HepG2 (cell line): ENCODE results near the gene IFITM10. TPM values are rescaled to one million over a fixed set of nuclear protein-coding genes. Genes with fewer than 3 reads are reported as not detected.

Experiments used
- AHR ChIP-seq: IDR thresholded peaks from 2 replicates; pipeline ENCODE4 v1.6.1; 2018; ENCODE audit warnings: missing genetic modification reagents, missing compliant biosample characterization
- CAMTA2 ChIP-seq: sonication (generic); formaldehyde crosslinking; IDR thresholded peaks from 2 replicates; pipeline ENCODE4 v1.4.0; 2020; ENCODE audit warnings: mild to moderate bottlenecking, missing genetic modification reagents, borderline replicate concordance
- HOXA5 ChIP-seq: sonication (generic); formaldehyde crosslinking; IDR thresholded peaks from 2 replicates; pipeline ENCODE4 v1.4.0; 2020; ENCODE audit warnings: missing genetic modification reagents
- HOXA9 ChIP-seq: sonication (generic); formaldehyde crosslinking; IDR thresholded peaks from 2 replicates; pipeline ENCODE4 v1.8.1; 2022; ENCODE audit warnings: missing genetic modification reagents, mild to moderate bottlenecking, moderate library complexity, borderline replicate concordance
- JUN ChIP-seq: sonication (generic); formaldehyde crosslinking; IDR thresholded peaks from 2 replicates; pipeline ENCODE4 v1.4.0; 2020; ENCODE audit warnings: mild to moderate bottlenecking, missing genetic modification reagents
- KLF6 ChIP-seq: IDR thresholded peaks from 2 replicates; pipeline ENCODE4 v1.8.0; 2016; ENCODE audit warnings: missing biosample characterization, missing genetic modification reagents
- ZFP41 ChIP-seq: sonication (generic); formaldehyde crosslinking; IDR thresholded peaks from 2 replicates; pipeline ENCODE4 v1.4.0; 2020; ENCODE audit warnings: mild to moderate bottlenecking, missing genetic modification reagents, borderline replicate concordance
- ZNF160 ChIP-seq: sonication (generic); formaldehyde crosslinking; IDR thresholded peaks from 2 replicates; pipeline ENCODE4 v1.8.0; 2022; ENCODE audit warnings: mild to moderate bottlenecking, inconsistent platforms, missing genetic modification reagents
- ZNF510 ChIP-seq: sonication (generic); formaldehyde crosslinking; IDR thresholded peaks from 2 replicates; pipeline ENCODE4 v1.4.0; 2020; ENCODE audit warnings: low read depth, mild to moderate bottlenecking, missing genetic modification reagents
- ZNF550 ChIP-seq: sonication (generic); formaldehyde crosslinking; IDR thresholded peaks from 2 replicates; pipeline ENCODE4 v1.4.0; 2020; ENCODE audit warnings: mild to moderate bottlenecking, missing genetic modification reagents, borderline replicate concordance
- ZNF557 ChIP-seq: sonication (generic); formaldehyde crosslinking; IDR thresholded peaks from 2 replicates; pipeline ENCODE4 v1.4.0; 2020; ENCODE audit warnings: missing genetic modification reagents
- ZNF746 ChIP-seq: sonication (generic); formaldehyde crosslinking; IDR thresholded peaks from 2 replicates; pipeline ENCODE4 v1.8.0; 2022; ENCODE audit warnings: mild to moderate bottlenecking, missing genetic modification reagents
- ZNF772 ChIP-seq: sonication (generic); formaldehyde crosslinking; IDR thresholded peaks from 2 replicates; pipeline ENCODE4 v1.5.0; 2020; ENCODE audit warnings: mild to moderate bottlenecking, missing genetic modification reagents
- ZNF792 ChIP-seq: IDR thresholded peaks from 2 replicates; pipeline ENCODE4 v1.6.1; 2016
- ZSCAN21 ChIP-seq: sonication (generic); formaldehyde crosslinking; IDR thresholded peaks from 2 replicates; pipeline ENCODE4 v1.8.0; 2022; ENCODE audit warnings: mild to moderate bottlenecking, missing genetic modification reagents, moderate library complexity, borderline replicate concordance
- polyA plus RNA-seq, 8 experiments: library from polyadenylated mRNA; depleted of rRNA in 3 of 8; stranded (reverse) in 7 of 8; unstranded in 1 of 8; fragments of >200 nt; fragmentation: Illumina TruSeq in 4 of 8; extraction: Trizol in 4 of 8; gene quantifications; 2 replicates each; pipeline versions ENCODE4 v1.2.1 to v1.2.3, GENCODE V29; 2011 to 2016; ENCODE audit warnings: low read depth in 4 of 8, missing spikeins in 1 of 8, mixed read lengths in 1 of 8; ENCODE audit not compliant: insufficient read depth in 1 of 8
- total RNA-seq, 5 experiments: library from RNA; depleted of rRNA; stranded (reverse); fragments of >200 nt; fragmentation: Illumina TruSeq; extraction: Trizol; gene quantifications; 2 replicates each; pipeline ENCODE4 v1.2.3, GENCODE V29; 2016; ENCODE audit warnings: low read depth in 1 of 5
- TF ChIP-seq, protein P1 (sequence below): sonication (generic); formaldehyde crosslinking; IDR thresholded peaks from 2 replicates; pipeline ENCODE4 v1.4.0; 2020; ENCODE audit warnings: missing genetic modification reagents
- TF ChIP-seq, protein P2 (sequence below): sonication (generic); formaldehyde crosslinking; conservative IDR thresholded peaks from 2 replicates; pipeline ENCODE4 v1.8.1; 2023; ENCODE audit warnings: missing genetic modification reagents
- TF ChIP-seq, protein P3 (sequence below): sonication (generic); formaldehyde crosslinking; conservative IDR thresholded peaks from 2 replicates; pipeline ENCODE4 v1.8.0; 2022; ENCODE audit warnings: mild to moderate bottlenecking, moderate library complexity, missing genetic modification reagents

Gene IFITM10
- total and polyA plus RNA-seq, 2 of the 13 experiments (the other 11 are each of a cell fraction or from before 2014, with no cell fraction given) = 0.09 to 0.13 TPM

DNA sequence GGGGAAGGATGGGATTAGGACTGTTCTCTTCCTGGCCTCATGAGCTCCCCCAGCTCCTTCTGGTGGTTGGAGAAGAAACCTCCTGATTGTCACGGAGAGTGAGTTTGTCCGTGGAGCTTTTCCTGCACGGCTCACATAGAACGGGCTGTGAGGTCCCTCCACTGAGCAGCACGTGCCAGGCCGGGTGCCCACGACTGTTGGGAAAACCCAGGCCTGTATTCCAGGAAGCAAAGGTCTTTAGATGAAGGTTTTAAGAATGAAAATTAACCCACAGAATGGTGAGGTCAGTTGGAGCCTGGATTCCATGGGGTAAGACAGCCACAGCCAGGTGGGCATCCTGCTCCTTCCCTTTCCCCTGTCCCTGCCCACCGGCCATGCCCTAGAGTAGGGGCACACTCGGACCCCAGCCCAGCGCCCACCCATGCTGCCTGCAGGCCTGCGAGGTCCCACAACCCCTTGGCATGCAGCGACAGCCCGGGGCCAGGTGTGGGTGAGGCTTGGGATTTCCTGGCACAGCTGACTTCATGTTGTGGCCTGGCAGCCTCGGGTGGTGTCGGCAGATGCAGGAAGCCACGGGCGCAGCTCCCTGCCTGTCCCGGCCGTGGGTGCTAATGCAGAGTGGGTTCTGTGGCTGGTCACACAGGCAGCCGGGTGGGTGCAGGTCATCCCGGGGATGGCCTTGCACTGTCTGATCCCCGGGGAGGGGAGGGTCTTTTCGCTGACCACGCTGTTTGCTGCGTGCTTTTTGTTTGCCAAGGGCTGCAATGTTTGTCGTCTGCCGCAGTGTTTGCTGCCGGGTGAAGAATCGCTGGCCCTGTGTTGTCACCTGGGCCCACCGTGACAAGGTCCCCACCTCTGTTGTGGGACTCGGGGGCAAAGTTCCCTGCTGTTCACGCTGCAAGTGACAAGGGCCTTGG is 60.9 kb downstream of the IFITM10 start (continued):
- TF ChIP-seq, protein P1, sequence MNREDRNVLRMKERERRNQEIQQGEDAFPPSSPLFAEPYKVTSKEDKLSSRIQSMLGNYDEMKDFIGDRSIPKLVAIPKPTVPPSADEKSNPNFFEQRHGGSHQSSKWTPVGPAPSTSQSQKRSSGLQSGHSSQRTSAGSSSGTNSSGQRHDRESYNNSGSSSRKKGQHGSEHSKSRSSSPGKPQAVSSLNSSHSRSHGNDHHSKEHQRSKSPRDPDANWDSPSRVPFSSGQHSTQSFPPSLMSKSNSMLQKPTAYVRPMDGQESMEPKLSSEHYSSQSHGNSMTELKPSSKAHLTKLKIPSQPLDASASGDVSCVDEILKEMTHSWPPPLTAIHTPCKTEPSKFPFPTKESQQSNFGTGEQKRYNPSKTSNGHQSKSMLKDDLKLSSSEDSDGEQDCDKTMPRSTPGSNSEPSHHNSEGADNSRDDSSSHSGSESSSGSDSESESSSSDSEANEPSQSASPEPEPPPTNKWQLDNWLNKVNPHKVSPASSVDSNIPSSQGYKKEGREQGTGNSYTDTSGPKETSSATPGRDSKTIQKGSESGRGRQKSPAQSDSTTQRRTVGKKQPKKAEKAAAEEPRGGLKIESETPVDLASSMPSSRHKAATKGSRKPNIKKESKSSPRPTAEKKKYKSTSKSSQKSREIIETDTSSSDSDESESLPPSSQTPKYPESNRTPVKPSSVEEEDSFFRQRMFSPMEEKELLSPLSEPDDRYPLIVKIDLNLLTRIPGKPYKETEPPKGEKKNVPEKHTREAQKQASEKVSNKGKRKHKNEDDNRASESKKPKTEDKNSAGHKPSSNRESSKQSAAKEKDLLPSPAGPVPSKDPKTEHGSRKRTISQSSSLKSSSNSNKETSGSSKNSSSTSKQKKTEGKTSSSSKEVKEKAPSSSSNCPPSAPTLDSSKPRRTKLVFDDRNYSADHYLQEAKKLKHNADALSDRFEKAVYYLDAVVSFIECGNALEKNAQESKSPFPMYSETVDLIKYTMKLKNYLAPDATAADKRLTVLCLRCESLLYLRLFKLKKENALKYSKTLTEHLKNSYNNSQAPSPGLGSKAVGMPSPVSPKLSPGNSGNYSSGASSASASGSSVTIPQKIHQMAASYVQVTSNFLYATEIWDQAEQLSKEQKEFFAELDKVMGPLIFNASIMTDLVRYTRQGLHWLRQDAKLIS (CRISPR knock-in tag) = peak; percentile 99
- TF ChIP-seq ZNF550 (0 out of 2 replicates have a peak, but pooled peaks have one; percentile 22), HOXA9 (peak; percentile 42; the same call in 1 of the 2 replicates), AHR (CRISPR knock-in tag) (peak; percentile 92), ZNF746 (peak; percentile 97), CAMTA2 (peak; percentile 16; the same call in 1 of the 2 replicates), KLF6 (peak; percentile 93), JUN (CRISPR knock-in tag) (peak; percentile 20; the same call in 1 of the 2 replicates), ZNF792 (CRISPR knock-in tag) (peak; percentile 84; the same call in 1 of the 2 replicates), ZSCAN21 (peak; percentile 86), ZNF772 (CRISPR knock-in tag) (peak; percentile 89), ZNF510 (CRISPR knock-in tag) (0 out of 2 replicates have a peak, but pooled peaks have one; percentile 30), ZFP41 (CRISPR knock-in tag) (peak; percentile 42; the same call in 1 of the 2 replicates), HOXA5 (CRISPR knock-in tag) (peak; percentile 97), ZNF160 (CRISPR knock-in tag) (peak; percentile 79; the same call in 1 of the 2 replicates), ZNF557 (CRISPR knock-in tag) (peak; percentile 29; the same call in 1 of the 2 replicates)
- TF ChIP-seq, protein P2, sequence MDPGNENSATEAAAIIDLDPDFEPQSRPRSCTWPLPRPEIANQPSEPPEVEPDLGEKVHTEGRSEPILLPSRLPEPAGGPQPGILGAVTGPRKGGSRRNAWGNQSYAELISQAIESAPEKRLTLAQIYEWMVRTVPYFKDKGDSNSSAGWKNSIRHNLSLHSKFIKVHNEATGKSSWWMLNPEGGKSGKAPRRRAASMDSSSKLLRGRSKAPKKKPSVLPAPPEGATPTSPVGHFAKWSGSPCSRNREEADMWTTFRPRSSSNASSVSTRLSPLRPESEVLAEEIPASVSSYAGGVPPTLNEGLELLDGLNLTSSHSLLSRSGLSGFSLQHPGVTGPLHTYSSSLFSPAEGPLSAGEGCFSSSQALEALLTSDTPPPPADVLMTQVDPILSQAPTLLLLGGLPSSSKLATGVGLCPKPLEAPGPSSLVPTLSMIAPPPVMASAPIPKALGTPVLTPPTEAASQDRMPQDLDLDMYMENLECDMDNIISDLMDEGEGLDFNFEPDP (CRISPR knock-in tag) = peak; percentile 99
- TF ChIP-seq, protein P3, sequence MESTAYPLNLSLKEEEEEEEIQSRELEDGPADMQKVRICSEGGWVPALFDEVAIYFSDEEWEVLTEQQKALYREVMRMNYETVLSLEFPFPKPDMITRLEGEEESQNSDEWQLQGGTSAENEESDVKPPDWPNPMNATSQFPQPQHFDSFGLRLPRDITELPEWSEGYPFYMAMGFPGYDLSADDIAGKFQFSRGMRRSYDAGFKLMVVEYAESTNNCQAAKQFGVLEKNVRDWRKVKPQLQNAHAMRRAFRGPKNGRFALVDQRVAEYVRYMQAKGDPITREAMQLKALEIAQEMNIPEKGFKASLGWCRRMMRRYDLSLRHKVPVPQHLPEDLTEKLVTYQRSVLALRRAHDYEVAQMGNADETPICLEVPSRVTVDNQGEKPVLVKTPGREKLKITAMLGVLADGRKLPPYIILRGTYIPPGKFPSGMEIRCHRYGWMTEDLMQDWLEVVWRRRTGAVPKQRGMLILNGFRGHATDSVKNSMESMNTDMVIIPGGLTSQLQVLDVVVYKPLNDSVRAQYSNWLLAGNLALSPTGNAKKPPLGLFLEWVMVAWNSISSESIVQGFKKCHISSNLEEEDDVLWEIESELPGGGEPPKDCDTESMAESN = peak; percentile 84
